ENCODE data around the gene MAPRE3. TPM values are rescaled to one million over a fixed set of nuclear protein-coding genes. Genes with fewer than 3 reads are reported as not detected.
A peak's percentile ranks its signal among the peaks of the same experiment; 100 is the strongest.

MAPRE3 gene
- total and polyA plus RNA-seq, 4 experiments from 2014 or later = 1.3 to 3.6 (median 2.9) TPM

DNA sequence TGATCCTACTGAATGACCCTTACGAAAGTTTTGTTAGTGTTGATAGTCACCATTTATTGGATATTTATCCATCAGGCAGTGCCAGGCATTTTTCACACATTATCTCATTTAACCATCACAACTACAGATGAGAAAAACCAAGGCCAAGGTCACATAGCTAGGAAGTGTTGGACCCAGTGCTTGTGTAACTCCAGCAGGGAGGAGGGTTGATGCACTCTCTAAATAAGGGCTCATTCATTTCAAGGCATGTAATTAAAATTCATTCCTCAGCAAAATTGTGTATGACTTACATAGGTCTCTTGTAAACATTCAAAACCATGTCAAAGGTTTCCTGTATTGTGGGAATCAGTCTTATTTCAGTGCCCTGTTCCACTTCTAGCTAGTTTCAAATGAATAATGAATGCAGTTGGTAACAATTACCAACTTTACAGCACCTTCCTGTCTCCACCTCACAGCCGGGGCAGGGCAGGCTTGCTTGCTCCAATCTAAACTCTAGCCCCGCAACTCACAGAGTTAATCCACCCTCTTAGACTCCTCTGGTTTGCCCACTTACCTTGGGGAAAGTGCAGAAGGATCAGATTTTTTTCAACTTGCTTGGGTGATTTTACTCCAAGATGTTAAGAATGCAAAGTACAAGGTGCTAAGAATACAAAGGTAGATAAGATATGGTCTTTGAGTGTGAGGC lies 5.8 kb upstream of the MAPRE3 start:
- no peaks in the 10 kb centered on the region for H3K9me3 ChIP-seq (ENCODE audit: control insufficient read depth in 1 of 2, low read length in 2 of 2)
- H3K36me3 ChIP-seq (ENCODE audit: insufficient read depth, low read length) = no peaks in the 10 kb centered on the region
- no peak overlapping the region for H3K27ac Mint-ChIP-seq
- DNase-seq = no peak
- no peak overlapping the region for H3K27ac ChIP-seq (ENCODE audit: low read depth, low read length)
- intact Hi-C loops (cut with micrococcal nuclease) = no loop called here
- H3K27me3 ChIP-seq (ENCODE audit: insufficient read depth, low read length) = no peaks in the 10 kb centered on the region
- CTCF ChIA-PET (ENCODE audit: partially characterized antibody) = interaction anchor here (1.0 to 9.0 kb wide), 5 partner anchors 8 to 316 kb away, joined by 3 to 125 read pairs (median 4); partner anchors contain the start of gene TRIM54
- no peak overlapping the region for H3K4me3 ChIP-seq (ENCODE audit: low read length in 2 of 2)
- peaks cover 6 to 12% (median 9%) of the 10 kb centered on the region in 4 donors for H3K4me1 Mint-ChIP-seq
- H3K9me3 Mint-ChIP-seq = peaks cover 0 to under 1% (median 0%) of the 10 kb centered on the region in 8 donors
- no peak overlapping the region for H3K4me3 Mint-ChIP-seq
- POLR2A ChIA-PET (ENCODE audit: partially characterized antibody) = no interaction called here
- no peaks in the 10 kb centered on the region for H3K36me3 Mint-ChIP-seq
- H3K4me1 ChIP-seq (ENCODE audit: insufficient read depth, low read length) = peaks cover 2% of the 10 kb centered on the region
- H3K27me3 Mint-ChIP-seq = peaks cover 14 to 30% of the 10 kb centered on the region in 2 donors

DNA sequence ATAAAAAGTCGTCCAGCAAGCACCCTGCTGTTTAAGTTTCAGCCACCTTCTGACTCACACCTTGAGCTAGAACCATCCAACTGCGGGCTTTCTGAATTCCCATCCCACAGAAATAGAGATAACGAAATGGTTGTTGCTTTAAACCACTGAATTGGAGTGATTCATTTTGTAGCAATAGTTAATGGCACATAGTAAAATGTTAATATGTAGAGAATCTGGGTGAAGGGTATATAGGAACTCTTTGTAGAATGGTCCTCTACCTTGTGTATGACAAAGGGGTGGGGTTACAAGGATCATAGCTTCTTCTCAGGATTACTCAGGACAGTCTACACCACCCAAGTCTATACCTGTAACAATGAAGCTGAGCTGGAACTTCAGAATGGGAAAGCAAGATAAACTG lies 2.4 kb upstream of the MAPRE3 start:
- no peak overlapping the region for H3K27ac ChIP-seq (ENCODE audit: low read depth, low read length)
- no peaks in the 10 kb centered on the region for H3K36me3 ChIP-seq (ENCODE audit: insufficient read depth, low read length)
- CTCF ChIA-PET (ENCODE audit: partially characterized antibody) = interaction anchor here (1.2 to 9.0 kb wide), 5 partner anchors 9 to 335 kb away, joined by 5 to 125 read pairs (median 5); partner anchors contain the start of gene TRIM54
- H3K9me3 Mint-ChIP-seq = peaks cover 0 to 1% (median 0%) of the 10 kb centered on the region in 8 donors
- no peaks in the 10 kb centered on the region for H3K9me3 ChIP-seq (ENCODE audit: control insufficient read depth in 1 of 2, low read length in 2 of 2)
- no peak overlapping the region for H3K4me3 ChIP-seq (ENCODE audit: low read length in 2 of 2)
- peaks cover 8 to 21% of the 10 kb centered on the region in 2 donors for H3K27me3 Mint-ChIP-seq
- POLR2A ChIA-PET (ENCODE audit: partially characterized antibody) = no interaction called here
- intact Hi-C loops (cut with micrococcal nuclease) = no loop called here
- no peak for DNase-seq
- no peaks in the 10 kb centered on the region for H3K27me3 ChIP-seq (ENCODE audit: insufficient read depth, low read length)
- peak overlapping the region in 1 of 7 donors; percentile 94 for H3K27ac Mint-ChIP-seq
- H3K4me3 Mint-ChIP-seq = peak overlapping the region in 1 of 8 donors; percentile 23
- H3K4me1 Mint-ChIP-seq = peaks cover 12 to 30% (median 18%) of the 10 kb centered on the region in 4 donors
- H3K36me3 Mint-ChIP-seq = no peaks in the 10 kb centered on the region
- peaks cover 15% of the 10 kb centered on the region for H3K4me1 ChIP-seq (ENCODE audit: insufficient read depth, low read length)

- intact Hi-C loops (cut with micrococcal nuclease) = no loop called here
- Histone ChIP-seq H3K27me3 (ENCODE audit: insufficient read depth, low read length) (no peaks in the 10 kb centered on the region), H3K4me3 (ENCODE audit: low read length in 2 of 2) (no peak overlapping the region), H3K27ac (ENCODE audit: low read depth, low read length) (no peak overlapping the region), H3K36me3 (ENCODE audit: insufficient read depth, low read length) (no peaks in the 10 kb centered on the region), H3K9me3 (ENCODE audit: control insufficient read depth in 1 of 2, low read length in 2 of 2) (no peaks in the 10 kb centered on the region), H3K4me1 (ENCODE audit: insufficient read depth, low read length) (peaks cover 15% of the 10 kb centered on the region)
- POLR2A ChIA-PET (ENCODE audit: partially characterized antibody) = interaction anchor here (1.1 kb wide), 1 partner anchor 102 kb away, joined by 4 read pairs; the partner anchor contains the start of gene OST4
- Mint-ChIP-seq H3K9me3 (peaks cover 0 to 1% (median 0%) of the 10 kb centered on the region in 8 donors), H3K4me3 (peak overlapping the region; percentile 30 to 86 (median 79)), H3K27me3 (peaks cover 5 to 16% of the 10 kb centered on the region in 2 donors), H3K4me1 (peaks cover 12 to 30% (median 18%) of the 10 kb centered on the region in 4 donors), H3K36me3 (no peaks in the 10 kb centered on the region), H3K27ac (peak overlapping the region; percentile 32 to 94 (median 78))
- no peak for DNase-seq
- CTCF ChIA-PET (ENCODE audit: partially characterized antibody) = interaction anchor here (0.6 to 9.0 kb wide), 8 partner anchors 8 to 334 kb away, joined by 3 to 125 read pairs (median 4); partner anchors contain the start of gene TRIM54
Observed at GRCh38 chr2:26969077-26969844, 1.2 kb upstream of the MAPRE3 start.

GRCh38 chr2:26970928-26971627 lies 641 bp downstream of the MAPRE3 start:
- no peaks in the 10 kb centered on the region for H3K27me3 ChIP-seq (ENCODE audit: insufficient read depth, low read length)
- POLR2A ChIA-PET (ENCODE audit: partially characterized antibody) = interaction anchor here (0.6 kb wide), 1 partner anchor 153 kb away, joined by 4 read pairs; no protein-coding TSS in a partner anchor
- H3K9me3 ChIP-seq (ENCODE audit: control insufficient read depth in 1 of 2, low read length in 2 of 2) = no peaks in the 10 kb centered on the region
- intact Hi-C loops (cut with micrococcal nuclease) = loop anchor here (5.0 kb wide), 1 partner anchor 61 kb away; the partner anchor contains the start of gene TMEM214
- peak overlapping the region; percentile 36 to 76 for H3K4me3 ChIP-seq (ENCODE audit: low read length in 2 of 2)
- peaks cover 5 to 11% of the 10 kb centered on the region in 2 donors for H3K27me3 Mint-ChIP-seq
- H3K4me1 Mint-ChIP-seq = peaks cover 12 to 30% (median 18%) of the 10 kb centered on the region in 4 donors
- peaks cover 15% of the 10 kb centered on the region for H3K4me1 ChIP-seq (ENCODE audit: insufficient read depth, low read length)
- H3K4me3 Mint-ChIP-seq = peak overlapping the region; percentile 80 to 88 (median 82)
- H3K36me3 Mint-ChIP-seq = no peaks in the 10 kb centered on the region
- H3K9me3 Mint-ChIP-seq = peaks cover 0 to 1% (median 0%) of the 10 kb centered on the region in 8 donors
- DNase-seq = peak in 4 of 5 donors; percentile 2 to 10 (median 5)
- H3K27ac ChIP-seq (ENCODE audit: low read depth, low read length) = peak overlapping the region; percentile 44
- CTCF ChIA-PET (ENCODE audit: partially characterized antibody) = interaction anchor here (1.0 to 1.8 kb wide), 2 partner anchors 9 to 11 kb away, joined by 4 to 12 read pairs; no protein-coding TSS in a partner anchor
- peak overlapping the region; percentile 25 to 96 (median 90) for H3K27ac Mint-ChIP-seq
- H3K36me3 ChIP-seq (ENCODE audit: insufficient read depth, low read length) = no peaks in the 10 kb centered on the region

- no peak for DNase-seq
- peak overlapping the region in 7 of 8 donors; percentile 34 to 84 (median 81) for H3K4me3 Mint-ChIP-seq
- peaks cover 12 to 30% (median 18%) of the 10 kb centered on the region in 4 donors for H3K4me1 Mint-ChIP-seq
- Histone ChIP-seq H3K4me1 (ENCODE audit: insufficient read depth, low read length) (peaks cover 15% of the 10 kb centered on the region), H3K27ac (ENCODE audit: low read depth, low read length) (no peak overlapping the region), H3K9me3 (ENCODE audit: control insufficient read depth in 1 of 2, low read length in 2 of 2) (no peaks in the 10 kb centered on the region), H3K27me3 (ENCODE audit: insufficient read depth, low read length) (no peaks in the 10 kb centered on the region), H3K36me3 (ENCODE audit: insufficient read depth, low read length) (no peaks in the 10 kb centered on the region), H3K4me3 (ENCODE audit: low read length in 2 of 2) (no peak overlapping the region)
- CTCF ChIA-PET (ENCODE audit: partially characterized antibody) = interaction anchor here (1.0 to 1.8 kb wide), 3 partner anchors 9 to 10 kb away, joined by 4 to 12 read pairs (median 4); no protein-coding TSS in a partner anchor
- H3K27ac Mint-ChIP-seq = peak overlapping the region; percentile 25 to 96 (median 89)
- POLR2A ChIA-PET (ENCODE audit: partially characterized antibody) = no interaction called here
- no peaks in the 10 kb centered on the region for H3K36me3 Mint-ChIP-seq
- intact Hi-C loops (cut with micrococcal nuclease) = loop anchor here (5.0 kb wide), 1 partner anchor 60 kb away; the partner anchor contains the start of gene TMEM214
- H3K27me3 Mint-ChIP-seq = peaks cover 3 to 8% of the 10 kb centered on the region in 2 donors
- H3K9me3 Mint-ChIP-seq = peaks cover 0 to 1% (median 0%) of the 10 kb centered on the region in 8 donors
Observed at GRCh38 chr2:26971911-26972786, 1.7 kb downstream of the MAPRE3 start.

DNA sequence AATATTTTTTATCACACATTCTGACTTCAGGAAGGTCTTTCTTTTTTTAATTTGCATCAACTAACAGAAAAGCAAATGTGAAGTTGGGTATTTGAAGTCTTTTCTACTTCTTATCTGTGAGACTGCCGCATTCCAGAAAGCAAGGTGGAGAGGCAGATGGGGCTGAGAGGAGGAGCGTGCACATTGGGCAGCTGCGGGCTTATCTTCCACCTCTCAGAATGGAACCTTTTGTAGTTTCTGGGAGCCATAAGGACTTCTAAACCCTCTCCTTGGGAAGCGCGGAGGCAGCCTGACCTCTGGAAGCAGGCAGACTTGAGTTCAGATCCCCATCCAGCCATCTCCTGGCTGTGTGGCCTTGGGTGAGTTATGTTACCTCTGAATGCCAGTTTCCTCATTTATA lies 3.9 kb downstream of the MAPRE3 start:
- Histone ChIP-seq H3K4me1 (ENCODE audit: insufficient read depth, low read length) (peaks cover 15% of the 10 kb centered on the region), H3K9me3 (ENCODE audit: control insufficient read depth in 1 of 2, low read length in 2 of 2) (no peaks in the 10 kb centered on the region), H3K4me3 (ENCODE audit: low read length in 2 of 2) (no peak overlapping the region), H3K27me3 (ENCODE audit: insufficient read depth, low read length) (no peaks in the 10 kb centered on the region), H3K36me3 (ENCODE audit: insufficient read depth, low read length) (no peaks in the 10 kb centered on the region), H3K27ac (ENCODE audit: low read depth, low read length) (no peak overlapping the region)
- H3K9me3 Mint-ChIP-seq = peaks cover 0 to 1% (median 0%) of the 10 kb centered on the region in 8 donors
- intact Hi-C loops (cut with micrococcal nuclease) = loop anchor here (5.0 kb wide), 1 partner anchor 58 kb away; the partner anchor contains the start of gene TMEM214
- no peak for DNase-seq
- H3K4me1 Mint-ChIP-seq = peaks cover 8 to 20% (median 14%) of the 10 kb centered on the region in 4 donors
- no peak overlapping the region for H3K27ac Mint-ChIP-seq
- ChIA-PET CTCF (ENCODE audit: partially characterized antibody) (no interaction called here), POLR2A (ENCODE audit: partially characterized antibody) (no interaction called here)
- no peaks in the 10 kb centered on the region for H3K36me3 Mint-ChIP-seq
- no peak overlapping the region for H3K4me3 Mint-ChIP-seq
- H3K27me3 Mint-ChIP-seq = no peaks in the 10 kb centered on the region

All from CD4-positive, alpha-beta memory T cell (primary cell).